HG03565 (cell line): ENCODE results near the gene CDC42EP5.
"Not testable (repeated sequence)": the region's sequence is repeated elsewhere in the genome, so short reads cannot be mapped to it uniquely, and the experiment has no call there.

ENCODE experiments used
- ATAC-seq: cut with Tn5 transposase; IDR thresholded peaks from one replicate; pipeline ENCODE4 v1.9.1; 2021; ENCODE audit warnings: mild to moderate bottlenecking, moderate library complexity; ENCODE audit not compliant: unreplicated experiment

CDC42EP5 gene

GRCh38 chr19:54489766-54490165 lies 16.7 kb upstream of the CDC42EP5 start:
- ATAC-seq, result no peak

GRCh38 chr19:54489341-54489740 lies 16.2 kb upstream of the CDC42EP5 start:
- no peak for ATAC-seq

GRCh38 chr19:54485851-54486250 lies 12.8 kb upstream of the CDC42EP5 start:
- ATAC-seq, result no peak

- no peak for ATAC-seq
Observed at GRCh38 chr19:54484451-54484850, 11.4 kb upstream of the CDC42EP5 start.

GRCh38 chr19:54482889-54483288 lies 9.8 kb upstream of the CDC42EP5 start:
- ATAC-seq, result no peak

GRCh38 chr19:54481326-54481930 lies 8.3 kb upstream of the CDC42EP5 start:
- no peak for ATAC-seq

- no peak for ATAC-seq
Observed at GRCh38 chr19:54480051-54480450, 7.0 kb upstream of the CDC42EP5 start.

- no peak for ATAC-seq
Observed at GRCh38 chr19:54478677-54479266, 5.7 kb upstream of the CDC42EP5 start.

- ATAC-seq, result no peak
Observed at GRCh38 chr19:54477650-54478049, 4.6 kb upstream of the CDC42EP5 start.

- no peak for ATAC-seq
Observed at GRCh38 chr19:54475706-54476105, 2.6 kb upstream of the CDC42EP5 start.

- no peak for ATAC-seq
Observed at GRCh38 chr19:54473892-54474372, 836 bp upstream of the CDC42EP5 start.

GRCh38 chr19:54470991-54471782 lies 1.9 kb downstream of the CDC42EP5 start:
- ATAC-seq, result no peak

- no peak for ATAC-seq
Observed at GRCh38 chr19:54470276-54470887, 2.7 kb downstream of the CDC42EP5 start.

GRCh38 chr19:54469496-54469934 lies 3.6 kb downstream of the CDC42EP5 start:
- ATAC-seq, result no peak

- ATAC-seq, result not testable (repeated sequence)
Observed at GRCh38 chr19:54466110-54466480, 7.0 kb downstream of the CDC42EP5 start.

- no peak for ATAC-seq
Observed at GRCh38 chr19:54465426-54466109, 7.5 kb downstream of the CDC42EP5 start.

GRCh38 chr19:54464630-54465425 lies 8.3 kb downstream of the CDC42EP5 start:
- ATAC-seq, result peak; percentile 30

- peak; percentile 25 for ATAC-seq
Observed at GRCh38 chr19:54464044-54464629, 9.0 kb downstream of the CDC42EP5 start.

GRCh38 chr19:54463531-54464043 lies 9.5 kb downstream of the CDC42EP5 start, which contains the start of gene LENG9:
LENG9 (minus strand) TSS chr19:54463778; CDS start chr19:54463526, 252 bp downstream.
- ATAC-seq, result peak; percentile 52
